ENCODE measurements around the gene NUDT3.

DNA sequence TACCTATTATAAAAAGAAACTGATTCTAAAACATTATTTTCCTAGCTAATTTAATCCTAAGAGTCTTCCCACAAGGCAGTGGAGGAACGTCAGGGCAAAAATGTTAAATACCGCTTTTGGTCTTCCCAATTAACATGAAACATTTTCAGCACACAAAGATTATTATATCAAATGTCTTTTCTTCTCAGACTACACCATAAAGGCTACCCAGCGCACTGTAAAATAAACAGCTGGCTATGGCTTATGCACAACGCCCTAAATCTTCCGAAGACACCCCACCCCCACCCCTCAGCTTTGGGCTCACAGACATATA, 1.0 kb downstream of the NUDT3 start:
- TF ChIP-seq, protein P1, sequence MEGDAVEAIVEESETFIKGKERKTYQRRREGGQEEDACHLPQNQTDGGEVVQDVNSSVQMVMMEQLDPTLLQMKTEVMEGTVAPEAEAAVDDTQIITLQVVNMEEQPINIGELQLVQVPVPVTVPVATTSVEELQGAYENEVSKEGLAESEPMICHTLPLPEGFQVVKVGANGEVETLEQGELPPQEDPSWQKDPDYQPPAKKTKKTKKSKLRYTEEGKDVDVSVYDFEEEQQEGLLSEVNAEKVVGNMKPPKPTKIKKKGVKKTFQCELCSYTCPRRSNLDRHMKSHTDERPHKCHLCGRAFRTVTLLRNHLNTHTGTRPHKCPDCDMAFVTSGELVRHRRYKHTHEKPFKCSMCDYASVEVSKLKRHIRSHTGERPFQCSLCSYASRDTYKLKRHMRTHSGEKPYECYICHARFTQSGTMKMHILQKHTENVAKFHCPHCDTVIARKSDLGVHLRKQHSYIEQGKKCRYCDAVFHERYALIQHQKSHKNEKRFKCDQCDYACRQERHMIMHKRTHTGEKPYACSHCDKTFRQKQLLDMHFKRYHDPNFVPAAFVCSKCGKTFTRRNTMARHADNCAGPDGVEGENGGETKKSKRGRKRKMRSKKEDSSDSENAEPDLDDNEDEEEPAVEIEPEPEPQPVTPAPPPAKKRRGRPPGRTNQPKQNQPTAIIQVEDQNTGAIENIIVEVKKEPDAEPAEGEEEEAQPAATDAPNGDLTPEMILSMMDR (IDR thresholded peaks at IDR 0.05) = no peak
- no peak for TF ChIP-seq POLR2A (IDR thresholded peaks at IDR 0.05)
